ENCODE results near the gene C3. TPM values are rescaled to one million over a fixed set of nuclear protein-coding genes. Genes with fewer than 3 reads are reported as not detected.

Gene C3
- total RNA-seq, 1 experiment from 2014 or later, result 5.0 TPM

- H3K27ac ChIP-seq (ENCODE audit: low read length), result peak overlapping the region; percentile 39; the same call in 1 of the 2 replicates
- no TSS peak for BruUV-seq (replicated peaks)
- in situ Hi-C loops (cut with HindIII; ENCODE audit: low pct_unique_long_range_greater_than_20kb, low sequenced_read_pairs), result no loop called here
- H3K9me3 ChIP-seq (ENCODE audit: control insufficient read depth, insufficient read depth, low read depth, low read length), result no peaks in the 10 kb centered on the region
- 0 out of 2 replicates have a peak, but pooled peaks cover 2% of the 10 kb centered on the region for H3K4me1 ChIP-seq (ENCODE audit: control insufficient read depth, insufficient read depth, low read length)
- peak overlapping the region; percentile 50 to 64 for H3K4me3 ChIP-seq (ENCODE audit: low read depth in 2 of 2, low read length in 2 of 2)
- peaks cover 3% of the 10 kb centered on the region; the same call in 1 of the 2 replicates for H3K36me3 ChIP-seq (ENCODE audit: control insufficient read depth, insufficient read depth, low read length)
- ChIA-PET CTCF (interaction anchor here (0.6 kb wide), 1 partner anchor 96 kb away, joined by 5 read pairs; no protein-coding TSS in a partner anchor), POLR2A (no interaction called here)
- TF ChIP-seq SIN3A (IDR thresholded peaks at IDR 0.05; ENCODE audit: borderline replicate concordance, insufficient read depth, low read depth, low read length), result no peak
- TF ChIP-seq REST (IDR thresholded peaks at IDR 0.05; ENCODE audit: insufficient read depth in 1 of 2, low read depth in 2 of 2, low read length in 1 of 2), result no peak
- TF ChIP-seq CTCF (IDR thresholded peaks at IDR 0.05), result no peak
- no peak for TF ChIP-seq POLR2AphosphoS5 (IDR thresholded peaks at IDR 0.05; ENCODE audit: low read depth, low read length)
- no peak for TF ChIP-seq TCF7L2 (IDR thresholded peaks at IDR 0.05; ENCODE audit: low read depth, low read length)
- DNase-seq (ENCODE audit: low read depth, low spot score) (no peak), ATAC-seq (peak; percentile 15; the same call in 1 of the 2 replicates)
- intact Hi-C loops (cut with micrococcal nuclease; ENCODE audit: unreplicated experiment), result no loop called here
- no peaks in the 10 kb centered on the region for H3K27me3 ChIP-seq (ENCODE audit: control insufficient read depth, insufficient read depth, low read length)
Observed at GRCh38 chr19:6767081-6767356, 46.6 kb upstream of the C3 start.

- Histone ChIP-seq H3K4me3 (ENCODE audit: low read depth in 2 of 2, low read length in 2 of 2) (peak overlapping the region; percentile 50 to 64), H3K27me3 (ENCODE audit: control insufficient read depth, insufficient read depth, low read length) (no peaks in the 10 kb centered on the region), H3K27ac (ENCODE audit: low read length) (peak overlapping the region; percentile 39; the same call in 1 of the 2 replicates), H3K9me3 (ENCODE audit: control insufficient read depth, insufficient read depth, low read depth, low read length) (no peaks in the 10 kb centered on the region), H3K4me1 (ENCODE audit: control insufficient read depth, insufficient read depth, low read length) (0 out of 2 replicates have a peak, but pooled peaks cover 2% of the 10 kb centered on the region), H3K36me3 (ENCODE audit: control insufficient read depth, insufficient read depth, low read length) (peaks cover 3% of the 10 kb centered on the region; the same call in 1 of the 2 replicates)
- no TSS peak for BruUV-seq (replicated peaks)
- DNase-seq (ENCODE audit: low read depth, low spot score) (no peak), ATAC-seq (peak; percentile 16)
- POLR2A ChIA-PET, result no interaction called here
- CTCF ChIA-PET, result interaction anchor here (0.6 kb wide), 1 partner anchor 97 kb away, joined by 5 read pairs; no protein-coding TSS in a partner anchor
- in situ Hi-C loops (cut with HindIII; ENCODE audit: low pct_unique_long_range_greater_than_20kb, low sequenced_read_pairs) (no loop called here), intact Hi-C loops (cut with micrococcal nuclease; ENCODE audit: unreplicated experiment) (no loop called here)
- TF ChIP-seq SIN3A (IDR thresholded peaks at IDR 0.05; ENCODE audit: borderline replicate concordance, insufficient read depth, low read depth, low read length) (no peak), CTCF (IDR thresholded peaks at IDR 0.05) (no peak), REST (IDR thresholded peaks at IDR 0.05; ENCODE audit: insufficient read depth in 1 of 2, low read depth in 2 of 2, low read length in 1 of 2) (no peak), TCF7L2 (IDR thresholded peaks at IDR 0.05; ENCODE audit: low read depth, low read length) (no peak), POLR2AphosphoS5 (IDR thresholded peaks at IDR 0.05; ENCODE audit: low read depth, low read length) (no peak)
Observed at GRCh38 chr19:6766357-6767080, 46.1 kb upstream of the C3 start.

All from Panc1 (cell line).